Sigmoid colon (tissue), 7 donors: ENCODE results near the gene UBAC1. TPM values are rescaled to one million over a fixed set of nuclear protein-coding genes. Genes with fewer than 3 reads are reported as not detected.

ENCODE experiments used
- DNase-seq: peaks from one replicate; pipeline ENCODE4 v3.0.0-alpha.2; 2019
- H3K27ac ChIP-seq, 4 donors: fragments of 200-600 bp; sonication (generic); one replicate each; pipeline ENCODE4 v1.5.1; 2016 to 2019; ENCODE audit warnings: mild to moderate bottlenecking in 1 of 4
- H3K27me3 ChIP-seq, 3 donors: fragments of 200-600 bp; sonication (generic); one replicate each; pipeline ENCODE4 v1.5.1; 2019; ENCODE audit warnings: mild to moderate bottlenecking in 1 of 3
- H3K36me3 ChIP-seq, 4 donors: fragments of 200-600 bp; sonication (generic); one replicate each; pipeline ENCODE4 v1.5.1; 2016 to 2019
- H3K4me1 ChIP-seq, 4 donors: fragments of 200-600 bp; sonication (generic); one replicate each; pipeline ENCODE4 v1.5.1; 2017 to 2019
- H3K4me3 ChIP-seq, 4 donors: fragments of 200-600 bp; sonication (generic); one replicate each; pipeline ENCODE4 v1.5.1; 2017 to 2019; ENCODE audit warnings: mild to moderate bottlenecking in 2 of 4, moderate library complexity in 1 of 4
- H3K9me3 ChIP-seq, 4 donors: fragments of 200-600 bp in 3 of 4; sonication (generic) in 3 of 4; one replicate each; pipeline versions ENCODE4 v1.5.1 to v1.6.1; 2013 to 2019
- CTCF ChIP-seq, 4 experiments: fragments of 450-650 bp in 3 of 4; fragments of 200-600 bp in 1 of 4; IDR thresholded peaks; one replicate each; pipeline ENCODE4 v1.5.1; 2016 to 2019; ENCODE audit warnings: antibody characterized with exemption in 4 of 4, mild to moderate bottlenecking in 3 of 4, moderate library complexity in 2 of 4
- EP300 ChIP-seq, 4 donors: sonication (generic); formaldehyde crosslinking; IDR thresholded peaks; one replicate each; pipeline ENCODE4 v1.6.1; 2017; ENCODE audit warnings: antibody characterized with exemption in 4 of 4
- POLR2A ChIP-seq, 2 donors: fragments of 450-650 bp; IDR thresholded peaks; one replicate each; pipeline ENCODE4 v1.6.1; 2016; ENCODE audit warnings: antibody characterized with exemption in 2 of 2, mild to moderate bottlenecking in 2 of 2, moderate library complexity in 2 of 2
- POLR2AphosphoS5 ChIP-seq, 4 donors: sonication (generic); formaldehyde crosslinking; IDR thresholded peaks; one replicate each; pipeline ENCODE4 v1.6.1; 2017; ENCODE audit warnings: antibody characterized with exemption in 4 of 4
- WGBS, 2 donors: extraction: QIAGEN DNeasy Blood & Tissue Kit; methylation state at CpG; one replicate each; pipeline ENCODE4 v1.1.7; 2013; 5-methylcytosine and 5-hydroxymethylcytosine counted together
- intact Hi-C: fragments of 100-400 bp; cut with DNase I; formaldehyde crosslinking; loops from one replicate; pipeline ENCODE4 v1.15.1; 2023
- polyA plus RNA-seq, 3 donors: library from polyadenylated mRNA; stranded (reverse); fragments of 200-250 nt; gene quantifications; one replicate each; pipeline ENCODE4 v1.2.3, GENCODE V29; 2013
- total RNA-seq, 4 donors: library from RNA; depleted of rRNA; stranded (reverse); fragments of >200 nt; gene quantifications; one replicate each; pipeline ENCODE4 v1.1.0, GENCODE V29; 2016
- donor health status: healthy with polysubstance abuse.
- donor health status: Bipolar disorder and iron deficiency.
- donor health status: healthy.

UBAC1 gene
- total and polyA plus RNA-seq, 7 donors = 57.4 to 80.9 (median 69.4) TPM

DNA sequence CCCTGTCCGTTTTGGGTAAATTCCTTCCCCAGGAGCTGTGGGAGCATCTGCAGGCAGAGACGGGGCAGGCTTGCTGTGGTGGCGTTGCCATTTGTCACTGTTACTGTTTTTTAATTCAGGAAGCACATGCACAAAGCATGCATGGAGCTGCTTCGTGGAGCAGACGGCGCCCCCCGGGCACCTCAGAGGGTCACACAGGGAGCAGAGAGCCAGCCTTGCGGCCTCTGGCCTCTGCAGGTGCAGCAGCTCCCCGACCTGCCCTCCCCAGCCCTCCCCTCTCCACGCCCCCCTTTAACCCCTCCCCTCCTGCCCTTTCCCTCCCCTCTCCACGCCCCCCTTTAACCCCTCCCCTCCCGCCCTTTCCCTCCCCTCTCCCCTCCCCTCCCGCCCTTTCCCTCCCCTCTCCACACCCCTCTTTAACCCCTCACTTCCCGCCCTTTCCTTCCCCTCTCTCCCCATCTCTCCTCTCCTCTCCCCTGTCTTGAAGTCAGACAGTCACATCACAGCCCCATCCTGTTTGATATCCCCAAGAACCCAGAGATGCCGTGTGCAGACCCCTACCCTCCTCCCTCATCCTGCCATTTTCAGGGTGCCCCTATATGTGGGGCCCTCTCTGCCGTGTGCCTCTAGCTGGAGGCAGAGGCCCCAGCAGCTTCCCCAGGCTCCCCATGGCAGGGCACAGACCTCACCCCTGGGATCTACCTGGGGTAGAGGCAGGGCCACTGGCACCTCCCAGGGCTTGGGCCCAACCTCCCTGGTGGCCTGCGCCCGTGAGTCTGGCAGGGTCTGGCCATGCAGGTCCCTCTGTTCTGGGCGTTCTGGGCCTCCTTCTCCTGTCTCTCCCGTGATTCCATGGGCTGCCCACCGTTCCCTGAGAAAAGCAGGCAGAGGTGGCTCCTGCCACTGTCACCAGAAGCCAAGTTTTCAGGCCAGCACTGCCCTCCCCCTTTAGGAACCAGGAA is 29.6 kb upstream of the UBAC1 start:
- no peak for DNase-seq
- Histone ChIP-seq H3K4me3 (peak overlapping the region in 1 of 4 donors; percentile 2), H3K36me3 (no peaks in the 10 kb centered on the region), H3K9me3 (no peaks in the 10 kb centered on the region), H3K4me1 (peaks cover 3 to 45% (median 36%) of the 10 kb centered on the region in 4 donors), H3K27ac (peak overlapping the region in 3 of 4 donors; percentile 26 to 88 (median 32)), H3K27me3 (peaks cover 4 to 31% (median 24%) of the 10 kb centered on the region in 3 donors)
- intact Hi-C loops = loop anchor here (10.0 kb wide), 1 partner anchor 124 kb away; the partner anchor contains the start of gene TMEM250
- TF ChIP-seq POLR2A (IDR thresholded peaks at IDR 0.05) (no peak), POLR2AphosphoS5 (IDR thresholded peaks at IDR 0.05) (no peak), CTCF (IDR thresholded peaks at IDR 0.05) (no peak), EP300 (IDR thresholded peaks at IDR 0.05) (no peak)
- 19 to 30% methylated on average over 21 of the region's 21 CpGs for WGBS, 2 donors

DNA sequence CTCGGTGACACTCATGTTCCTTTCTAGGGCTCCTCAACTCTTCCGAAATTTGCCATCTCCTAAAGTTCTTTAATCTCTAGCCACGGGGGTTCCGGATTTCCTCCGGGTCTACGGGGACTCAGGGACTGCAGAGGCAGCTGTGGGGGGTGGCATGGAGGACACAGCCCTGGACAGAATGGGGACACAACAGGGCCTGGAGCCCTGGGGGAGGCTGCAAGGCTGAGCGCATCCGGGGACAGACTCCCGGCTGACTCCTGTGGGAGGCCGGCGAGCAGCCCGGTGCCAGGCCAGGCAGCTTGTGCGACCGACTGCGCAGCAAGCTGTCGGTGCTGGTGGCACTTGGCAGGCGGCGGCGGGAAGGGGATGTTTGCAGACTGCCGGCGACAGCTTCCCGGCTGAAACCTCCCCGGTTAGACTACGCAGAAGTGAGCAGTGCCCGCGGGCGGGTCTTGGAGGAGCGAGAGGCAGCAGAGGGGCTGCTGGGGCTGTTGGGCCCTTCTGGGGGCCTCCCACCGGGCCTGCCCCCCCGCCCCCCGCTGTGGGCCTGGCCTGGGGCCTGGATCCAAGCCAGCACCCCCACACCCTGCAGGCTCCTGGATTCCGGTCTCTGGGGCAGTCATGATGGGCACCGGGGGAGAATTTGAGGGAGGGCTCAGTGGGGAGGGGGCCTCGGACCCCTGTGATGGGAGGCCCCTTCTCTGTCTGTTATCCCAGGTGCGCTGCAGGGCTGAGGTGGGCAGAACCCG is 28.7 kb upstream of the UBAC1 start:
- no peak for TF ChIP-seq POLR2AphosphoS5 (IDR thresholded peaks at IDR 0.05)
- intact Hi-C loops = loop anchor here (10.0 kb wide), 1 partner anchor 125 kb away; the partner anchor contains the start of gene TMEM250
- no peak for DNase-seq
- Histone ChIP-seq H3K36me3 (no peaks in the 10 kb centered on the region), H3K4me1 (peaks cover 3 to 45% (median 36%) of the 10 kb centered on the region in 4 donors), H3K27me3 (peaks cover 4 to 40% (median 32%) of the 10 kb centered on the region in 3 donors), H3K4me3 (peak overlapping the region in 1 of 4 donors; percentile 2), H3K9me3 (no peaks in the 10 kb centered on the region), H3K27ac (no peak overlapping the region)
- 15 to 38% methylated on average over 36 of the region's 36 CpGs for WGBS, 2 donors

GRCh38 chr9:135989157-135989556 is 28.0 kb upstream of the UBAC1 start:
- no peaks in the 10 kb centered on the region for H3K9me3 ChIP-seq

GRCh38 chr9:135988493-135988892 is 27.3 kb upstream of the UBAC1 start:
- Histone ChIP-seq H3K9me3 (no peaks in the 10 kb centered on the region), H3K27ac (no peak overlapping the region), H3K36me3 (no peaks in the 10 kb centered on the region), H3K4me3 (no peak overlapping the region), H3K4me1 (peaks cover 3 to 40% (median 35%) of the 10 kb centered on the region in 4 donors), H3K27me3 (peaks cover 4 to 54% (median 43%) of the 10 kb centered on the region in 3 donors)
- 88 to 91% methylated on average over 17 of the region's 17 CpGs for WGBS, 2 donors
- DNase-seq = no peak
- TF ChIP-seq POLR2A (IDR thresholded peaks at IDR 0.05) (no peak), POLR2AphosphoS5 (IDR thresholded peaks at IDR 0.05) (no peak), CTCF (IDR thresholded peaks at IDR 0.05) (no peak)
- intact Hi-C loops = no loop called here

More at GRCh38 chr9:135989157-135989556, 28.0 kb upstream of the UBAC1 start:
- Histone ChIP-seq H3K27me3 (peaks cover 4 to 47% (median 40%) of the 10 kb centered on the region in 3 donors), H3K36me3 (no peaks in the 10 kb centered on the region), H3K4me3 (no peak overlapping the region), H3K4me1 (peaks cover 3 to 41% (median 35%) of the 10 kb centered on the region in 4 donors), H3K27ac (no peak overlapping the region)
- TF ChIP-seq CTCF (IDR thresholded peaks at IDR 0.05) (no peak), EP300 (IDR thresholded peaks at IDR 0.05) (no peak), POLR2A (IDR thresholded peaks at IDR 0.05) (no peak), POLR2AphosphoS5 (IDR thresholded peaks at IDR 0.05) (no peak)
- WGBS, 2 donors = 74 to 88% methylated on average over 8 of the region's 8 CpGs
- intact Hi-C loops = no loop called here
- no peak for DNase-seq
